GM21723 (cell line): ENCODE data around the gene ACVRL1.
A peak's percentile ranks its signal among the peaks of the same experiment; 100 is the strongest.

ENCODE experiments used
- ATAC-seq: cut with Tn5 transposase; IDR thresholded peaks from one replicate; pipeline ENCODE4 v1.9.1; 2021; ENCODE audit warnings: mild to moderate bottlenecking, moderate library complexity; ENCODE audit not compliant: unreplicated experiment

ACVRL1 gene

GRCh38 chr12:51959211-51959610, 51.9 kb downstream of the ACVRL1 start:
- ATAC-seq: no peak

GRCh38 chr12:51959921-51960320, 52.6 kb downstream of the ACVRL1 start:
- ATAC-seq: no peak

GRCh38 chr12:51960488-51960887, 53.2 kb downstream of the ACVRL1 start:
- no peak for ATAC-seq

- no peak for ATAC-seq
Measured at GRCh38 chr12:51960890-51961289, 53.6 kb downstream of the ACVRL1 start.

GRCh38 chr12:51961834-51962233, 54.5 kb downstream of the ACVRL1 start:
- no peak for ATAC-seq

DNA sequence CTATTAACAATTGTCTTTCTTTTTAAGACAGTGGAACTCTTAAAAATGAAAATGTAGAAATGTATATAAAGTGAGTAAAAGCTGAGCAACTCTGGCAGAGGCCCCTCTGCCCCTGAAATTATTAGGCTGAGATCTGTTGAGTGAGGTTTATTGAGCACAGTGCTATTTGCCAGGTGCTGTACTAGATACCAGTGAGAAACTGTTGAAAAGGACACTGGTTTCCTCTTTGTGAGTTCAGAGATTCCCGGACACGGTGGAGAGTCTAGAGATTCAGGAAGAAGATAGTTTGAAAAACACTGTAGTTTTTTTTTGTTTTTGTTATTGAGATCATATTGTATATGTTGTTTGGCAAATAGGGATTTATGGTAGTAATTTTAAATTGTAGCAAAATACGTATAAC, 55.4 kb downstream of the ACVRL1 start:
- ATAC-seq: no peak

DNA sequence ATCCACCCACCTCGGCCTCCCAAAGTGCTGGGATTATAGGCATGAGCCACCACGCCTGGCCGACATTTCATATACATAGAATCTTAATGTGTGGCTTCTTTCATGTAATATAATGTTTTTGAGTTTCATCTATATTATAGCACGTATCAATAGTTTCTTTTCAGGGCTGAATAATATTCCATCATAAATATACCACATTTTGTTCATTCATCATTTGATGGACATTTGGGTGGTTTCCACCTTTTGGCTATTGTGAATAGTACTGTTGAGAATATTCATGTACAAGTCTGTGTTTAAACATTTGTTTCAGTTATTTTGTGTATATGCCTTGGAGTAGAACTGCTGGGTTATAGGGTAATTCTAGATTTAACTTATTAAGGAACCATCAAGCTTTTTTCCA, 56.2 kb downstream of the ACVRL1 start:
- no peak for ATAC-seq

DNA sequence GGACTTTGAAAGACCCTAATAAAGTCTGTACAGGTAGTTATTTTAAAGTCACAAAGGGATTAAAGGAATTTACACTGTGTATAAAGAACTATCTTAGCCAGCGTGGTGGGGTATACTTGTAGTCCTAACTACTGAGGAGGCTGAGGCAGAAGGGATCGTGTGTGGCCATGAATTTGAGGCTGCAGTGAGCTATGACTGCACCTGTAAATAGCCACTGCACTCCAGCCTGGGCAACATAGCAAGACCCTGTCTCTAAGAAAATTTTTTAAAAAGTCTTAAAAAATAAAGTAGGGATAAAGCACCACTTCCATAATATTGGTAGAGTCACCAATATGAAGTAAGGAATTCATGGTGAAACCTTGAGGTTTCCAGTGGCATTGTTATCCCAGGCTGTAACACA, 62.3 kb downstream of the ACVRL1 start:
- ATAC-seq: no peak

GRCh38 chr12:51970904-51971646, 63.8 kb downstream of the ACVRL1 start:
- ATAC-seq: peak; percentile 94

GRCh38 chr12:51971679-51972421, 64.5 kb downstream of the ACVRL1 start:
- no peak for ATAC-seq

- ATAC-seq: no peak
Measured at GRCh38 chr12:51972422-51972812, 65.1 kb downstream of the ACVRL1 start.

GRCh38 chr12:51972849-51973273, 65.6 kb downstream of the ACVRL1 start:
- ATAC-seq: no peak
